ENCODE measurements around the gene IGSF8. TPM values are rescaled to one million over a fixed set of nuclear protein-coding genes. Genes with fewer than 3 reads are reported as not detected.

Gene IGSF8
- polyA plus RNA-seq, 2 of the 4 experiments (the other 2 are of a cell fraction): 7.3 to 7.8 TPM

DNA sequence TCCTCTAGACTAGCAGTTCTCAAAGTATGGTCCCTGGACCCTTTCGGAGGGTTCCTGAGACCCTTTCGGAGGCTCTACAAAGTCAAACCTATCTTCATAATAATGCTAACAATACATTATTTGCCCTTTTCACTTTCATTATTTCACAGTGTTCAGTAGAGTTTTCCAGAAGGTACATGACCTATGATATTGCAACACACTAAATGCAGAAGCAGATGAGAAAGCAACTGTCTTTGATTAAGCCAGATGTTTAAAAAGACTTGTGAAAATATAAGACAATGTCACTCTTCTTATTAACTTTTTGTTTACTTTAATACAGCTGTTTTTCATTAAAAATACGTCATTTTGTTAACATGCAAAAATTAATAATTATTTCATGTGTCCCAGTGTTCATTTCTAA, 34.3 kb downstream of the IGSF8 start:
- ChIA-PET POLR2A (no interaction called here), CTCF (interaction anchor here (0.6 to 30.0 kb wide), 5 partner anchors 11 to 224 kb away, joined by 3 to 409 read pairs (median 12); partner anchors contain the start of gene KCNJ9)
- Histone ChIP-seq H3K27ac (no peak overlapping the region), H3K4me1 (peaks cover 7% of the 10 kb centered on the region; the same call in 2 of the 3 replicates), H3K9me3 (no peaks in the 10 kb centered on the region), H3K4me2 (no peak overlapping the region), H3K4me3 (no peak overlapping the region)
- 74% methylated on average over 3 of the region's 3 CpGs for WGBS (ENCODE audit: missing lambda C conversion rate)
- FAIRE-seq (no peak), DNase-seq (ENCODE audit: low read depth in 1 of 2, low spot score in 1 of 2) (no peak), ATAC-seq (no peak)
- TF ChIP-seq ELK1 (IDR thresholded peaks at IDR 0.05; ENCODE audit: low read depth, low read length): no peak
- no peak for TF ChIP-seq KDM5A (IDR thresholded peaks at IDR 0.05)
- TF ChIP-seq, protein P1, sequence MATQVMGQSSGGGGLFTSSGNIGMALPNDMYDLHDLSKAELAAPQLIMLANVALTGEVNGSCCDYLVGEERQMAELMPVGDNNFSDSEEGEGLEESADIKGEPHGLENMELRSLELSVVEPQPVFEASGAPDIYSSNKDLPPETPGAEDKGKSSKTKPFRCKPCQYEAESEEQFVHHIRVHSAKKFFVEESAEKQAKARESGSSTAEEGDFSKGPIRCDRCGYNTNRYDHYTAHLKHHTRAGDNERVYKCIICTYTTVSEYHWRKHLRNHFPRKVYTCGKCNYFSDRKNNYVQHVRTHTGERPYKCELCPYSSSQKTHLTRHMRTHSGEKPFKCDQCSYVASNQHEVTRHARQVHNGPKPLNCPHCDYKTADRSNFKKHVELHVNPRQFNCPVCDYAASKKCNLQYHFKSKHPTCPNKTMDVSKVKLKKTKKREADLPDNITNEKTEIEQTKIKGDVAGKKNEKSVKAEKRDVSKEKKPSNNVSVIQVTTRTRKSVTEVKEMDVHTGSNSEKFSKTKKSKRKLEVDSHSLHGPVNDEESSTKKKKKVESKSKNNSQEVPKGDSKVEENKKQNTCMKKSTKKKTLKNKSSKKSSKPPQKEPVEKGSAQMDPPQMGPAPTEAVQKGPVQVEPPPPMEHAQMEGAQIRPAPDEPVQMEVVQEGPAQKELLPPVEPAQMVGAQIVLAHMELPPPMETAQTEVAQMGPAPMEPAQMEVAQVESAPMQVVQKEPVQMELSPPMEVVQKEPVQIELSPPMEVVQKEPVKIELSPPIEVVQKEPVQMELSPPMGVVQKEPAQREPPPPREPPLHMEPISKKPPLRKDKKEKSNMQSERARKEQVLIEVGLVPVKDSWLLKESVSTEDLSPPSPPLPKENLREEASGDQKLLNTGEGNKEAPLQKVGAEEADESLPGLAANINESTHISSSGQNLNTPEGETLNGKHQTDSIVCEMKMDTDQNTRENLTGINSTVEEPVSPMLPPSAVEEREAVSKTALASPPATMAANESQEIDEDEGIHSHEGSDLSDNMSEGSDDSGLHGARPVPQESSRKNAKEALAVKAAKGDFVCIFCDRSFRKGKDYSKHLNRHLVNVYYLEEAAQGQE (IDR thresholded peaks at IDR 0.05): no peak
- TF ChIP-seq TP53 (CRISPR knock-in tag; IDR thresholded peaks at IDR 0.05): no peak
- TF ChIP-seq JUN (IDR thresholded peaks at IDR 0.05): no peak
- TF ChIP-seq HOXA7 (CRISPR knock-in tag; IDR thresholded peaks at IDR 0.05): no peak
- TF ChIP-seq, protein P2, sequence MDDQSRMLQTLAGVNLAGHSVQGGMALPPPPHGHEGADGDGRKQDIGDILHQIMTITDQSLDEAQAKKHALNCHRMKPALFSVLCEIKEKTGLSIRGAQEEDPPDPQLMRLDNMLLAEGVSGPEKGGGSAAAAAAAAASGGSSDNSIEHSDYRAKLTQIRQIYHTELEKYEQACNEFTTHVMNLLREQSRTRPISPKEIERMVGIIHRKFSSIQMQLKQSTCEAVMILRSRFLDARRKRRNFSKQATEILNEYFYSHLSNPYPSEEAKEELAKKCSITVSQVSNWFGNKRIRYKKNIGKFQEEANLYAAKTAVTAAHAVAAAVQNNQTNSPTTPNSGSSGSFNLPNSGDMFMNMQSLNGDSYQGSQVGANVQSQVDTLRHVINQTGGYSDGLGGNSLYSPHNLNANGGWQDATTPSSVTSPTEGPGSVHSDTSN (IDR thresholded peaks at IDR 0.05): no peak

DNA sequence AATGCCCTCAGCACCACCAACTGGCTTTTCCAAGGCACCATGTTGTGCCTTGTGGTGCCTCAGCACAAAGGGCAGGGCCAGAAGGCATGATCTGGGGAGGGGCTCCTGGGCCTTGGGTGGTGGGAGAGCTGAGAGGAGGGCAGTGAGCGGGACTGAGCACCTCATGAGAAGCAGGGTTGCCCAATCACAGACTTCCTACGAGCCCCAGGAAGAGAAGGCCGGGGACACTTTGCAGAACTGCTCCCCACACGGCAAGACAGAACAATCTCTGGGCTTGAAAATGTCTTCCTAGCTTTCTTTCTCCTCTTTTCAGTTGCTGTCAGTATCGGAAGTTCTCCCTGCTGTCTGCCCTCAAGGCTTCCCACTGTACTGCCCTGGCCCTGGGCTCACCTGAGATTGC, 35.2 kb downstream of the IGSF8 start:
- ChIA-PET CTCF (interaction anchor here (0.8 to 30.0 kb wide), 7 partner anchors 10 to 189 kb away, joined by 3 to 409 read pairs (median 6); partner anchors contain the start of gene KCNJ9), POLR2A (no interaction called here)
- H3K27ac ChIP-seq: no peak overlapping the region
- peaks cover 7% of the 10 kb centered on the region; the same call in 2 of the 3 replicates for H3K4me1 ChIP-seq
- TF ChIP-seq CBX2 (IDR thresholded peaks at IDR 0.05; ENCODE audit: borderline replicate concordance, low read depth): no peak
- TF ChIP-seq EHF (CRISPR knock-in tag; IDR thresholded peaks at IDR 0.05): no peak
- no peak for TF ChIP-seq BHLHE40 (IDR thresholded peaks at IDR 0.05; ENCODE audit: low read depth, low read length)
- TF ChIP-seq MAZ (IDR thresholded peaks at IDR 0.05; ENCODE audit: borderline replicate concordance, low read depth, low read length): no peak
- TF ChIP-seq RAD21 (conservative IDR thresholded peaks at IDR 0.05 in 1 of 2, IDR thresholded peaks at IDR 0.05 in 1 of 2): no peak
- no peak for TF ChIP-seq FOSB (CRISPR knock-in tag; IDR thresholded peaks at IDR 0.05)
- no peak for TF ChIP-seq CHD2 (IDR thresholded peaks at IDR 0.05; ENCODE audit: low read length, partially characterized antibody)
- no peak for FAIRE-seq
- no peaks in the 10 kb centered on the region for H3K9me3 ChIP-seq
- WGBS (ENCODE audit: missing lambda C conversion rate): 83% methylated on average over 5 of the region's 5 CpGs
- no peak for ATAC-seq
- H3K4me2 ChIP-seq: no peak overlapping the region
- no peak for DNase-seq (ENCODE audit: low read depth in 1 of 2, low spot score in 1 of 2)
- H3K4me3 ChIP-seq: no peak overlapping the region

DNA sequence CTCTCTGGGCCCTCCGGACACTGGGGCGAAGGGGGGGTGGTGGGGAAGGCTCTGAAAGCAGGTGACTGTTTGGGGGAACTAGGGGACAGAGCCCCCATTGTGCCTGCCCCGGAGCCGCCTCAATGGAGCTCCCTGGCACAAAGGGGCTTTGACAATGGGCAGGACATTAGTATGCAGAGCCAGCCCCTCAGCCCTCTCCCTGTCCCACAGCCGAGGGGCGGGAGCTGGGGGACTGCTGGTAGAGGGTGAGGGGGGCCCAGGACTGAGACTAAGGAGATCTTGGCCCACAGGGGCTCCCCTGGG, 36.2 kb downstream of the IGSF8 start:
- WGBS (ENCODE audit: missing lambda C conversion rate): 85% methylated on average over 5 of the region's 6 CpGs
- FAIRE-seq: no peak
- Histone ChIP-seq H3K4me3 (no peak overlapping the region), H3K27ac (no peak overlapping the region), H3K4me2 (no peak overlapping the region), H3K4me1 (peaks cover 7% of the 10 kb centered on the region; the same call in 2 of the 3 replicates), H3K9me3 (no peaks in the 10 kb centered on the region)
- ATAC-seq: no peak
- CTCF ChIA-PET: interaction anchor here (0.8 to 30.0 kb wide), 5 partner anchors 9 to 190 kb away, joined by 3 to 409 read pairs (median 12); partner anchors contain the start of gene KCNJ9
- POLR2A ChIA-PET: no interaction called here
- no peak for DNase-seq (ENCODE audit: low read depth in 1 of 2, low spot score in 1 of 2)
- no peak for TF ChIP-seq ESRRA (IDR thresholded peaks at IDR 0.05; ENCODE audit: borderline replicate concordance, low read length)
- TF ChIP-seq JUNB (IDR thresholded peaks at IDR 0.05): no peak
- TF ChIP-seq CBX8 (IDR thresholded peaks at IDR 0.05): no peak
- TF ChIP-seq ZFP36 (IDR thresholded peaks at IDR 0.05; ENCODE audit: borderline replicate concordance, partially characterized antibody): no peak
- no peak for TF ChIP-seq EP300 (IDR thresholded peaks at IDR 0.05)
- TF ChIP-seq SREBF2 (IDR thresholded peaks at IDR 0.05): no peak
- TF ChIP-seq CHD4 (IDR thresholded peaks at IDR 0.05; ENCODE audit: borderline replicate concordance): no peak
- TF ChIP-seq CEBPB (IDR thresholded peaks at IDR 0.05): no peak
- TF ChIP-seq MAX (IDR thresholded peaks at IDR 0.05): no peak
- TF ChIP-seq CTCF (IDR thresholded peaks at IDR 0.05): no peak
- no peak for TF ChIP-seq HDAC2 (IDR thresholded peaks at IDR 0.05)
- TF ChIP-seq PHF8 (IDR thresholded peaks at IDR 0.05; ENCODE audit: borderline replicate concordance, low read depth): no peak
- no peak for TF ChIP-seq ZNF302 (CRISPR knock-in tag; IDR thresholded peaks at IDR 0.05)
- TF ChIP-seq NFE2L2 (conservative IDR thresholded peaks at IDR 0.05; ENCODE audit: low read length): no peak

Measured in A549 (cell line).